ENCODE results near the gene PDXP. TPM values are rescaled to one million over a fixed set of nuclear protein-coding genes. Genes with fewer than 3 reads are reported as not detected.
"Not testable (repeated sequence)": the region's sequence is repeated elsewhere in the genome, so short reads cannot be mapped to it uniquely, and the experiment has no call there.

Gene PDXP
- total RNA-seq, 1 donor = 25.6 TPM

DNA sequence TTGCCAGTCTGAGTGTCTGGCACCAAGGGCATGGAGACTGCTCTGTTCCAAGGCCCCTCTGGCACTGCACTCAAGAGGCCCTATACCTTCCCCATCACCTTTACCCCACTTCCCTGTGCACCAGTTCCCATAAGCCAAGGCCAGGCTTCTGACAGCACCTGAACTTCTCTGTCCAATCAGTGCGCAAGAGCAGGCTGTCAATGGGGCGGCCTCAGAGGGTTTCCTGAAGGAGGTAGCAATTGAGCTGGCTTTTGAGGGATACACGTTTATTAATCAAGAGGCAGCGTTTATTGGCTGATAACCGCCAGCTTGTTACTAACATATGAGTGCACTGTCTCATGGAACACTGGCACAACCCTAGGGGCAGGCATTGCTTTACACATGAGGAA, 17.0 kb upstream of the PDXP start:
- DNase-seq (ENCODE audit: low read depth in 2 of 3, low spot score in 2 of 3) = no peak

GRCh38 chr22:37643225-37643847, 15.2 kb upstream of the PDXP start:
- peak; percentile 58 to 83 (median 73) for DNase-seq (ENCODE audit: low read depth in 2 of 3, low spot score in 2 of 3)

- DNase-seq (ENCODE audit: low read depth in 2 of 3, low spot score in 2 of 3) = no peak
These were observed 11.2 kb upstream of the PDXP start for GRCh38 chr22:37647317-37647716.

- no peak for DNase-seq (ENCODE audit: low read depth in 2 of 3, low spot score in 2 of 3)
These were observed 10.6 kb upstream of the PDXP start for GRCh38 chr22:37647928-37648327.

- no peak for DNase-seq (ENCODE audit: low read depth in 2 of 3, low spot score in 2 of 3)
These were observed 7.9 kb upstream of the PDXP start for GRCh38 chr22:37650463-37651136.

DNA sequence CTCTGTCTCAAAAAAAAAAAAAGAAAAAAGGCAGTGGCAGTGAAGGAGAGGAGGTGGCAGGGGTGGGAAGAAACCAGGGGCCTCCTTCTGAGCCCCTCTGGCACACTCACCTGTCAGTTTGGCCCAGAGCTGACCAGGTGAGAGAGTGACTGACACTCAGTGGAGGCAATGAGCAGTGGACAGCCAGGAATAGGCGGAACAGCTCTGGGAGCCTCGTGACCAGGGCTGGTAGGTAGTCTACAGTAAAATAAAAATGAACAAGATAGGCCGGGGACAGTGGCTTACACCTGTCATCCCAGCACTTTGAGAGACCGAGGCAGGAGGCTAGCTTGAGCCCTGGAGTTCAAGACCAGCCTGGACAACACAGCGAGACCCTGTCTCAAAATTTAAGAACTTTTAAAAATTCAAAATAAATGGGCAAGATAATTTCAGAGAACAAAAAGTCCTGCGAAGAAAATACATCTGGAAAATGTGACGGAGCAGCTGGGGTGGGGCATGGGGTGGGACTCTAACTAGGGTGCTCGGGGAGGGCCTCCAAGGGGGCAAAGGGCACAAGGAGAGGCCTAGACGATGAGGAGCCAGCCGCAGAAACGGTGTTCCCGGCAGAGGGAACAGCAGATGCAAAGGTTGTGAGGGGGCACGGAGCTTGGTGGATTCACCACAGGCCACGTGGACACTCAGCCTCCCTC, 3.8 kb upstream of the PDXP start:
- DNase-seq (ENCODE audit: low read depth in 2 of 3, low spot score in 2 of 3) = no peak

GRCh38 chr22:37655252-37655563, 3.3 kb upstream of the PDXP start:
- no peak for DNase-seq (ENCODE audit: low read depth in 2 of 3, low spot score in 2 of 3)

- not testable (repeated sequence) for DNase-seq (ENCODE audit: low read depth in 2 of 3, low spot score in 2 of 3)
These were observed 1.9 kb upstream of the PDXP start for GRCh38 chr22:37656583-37656982.

DNA sequence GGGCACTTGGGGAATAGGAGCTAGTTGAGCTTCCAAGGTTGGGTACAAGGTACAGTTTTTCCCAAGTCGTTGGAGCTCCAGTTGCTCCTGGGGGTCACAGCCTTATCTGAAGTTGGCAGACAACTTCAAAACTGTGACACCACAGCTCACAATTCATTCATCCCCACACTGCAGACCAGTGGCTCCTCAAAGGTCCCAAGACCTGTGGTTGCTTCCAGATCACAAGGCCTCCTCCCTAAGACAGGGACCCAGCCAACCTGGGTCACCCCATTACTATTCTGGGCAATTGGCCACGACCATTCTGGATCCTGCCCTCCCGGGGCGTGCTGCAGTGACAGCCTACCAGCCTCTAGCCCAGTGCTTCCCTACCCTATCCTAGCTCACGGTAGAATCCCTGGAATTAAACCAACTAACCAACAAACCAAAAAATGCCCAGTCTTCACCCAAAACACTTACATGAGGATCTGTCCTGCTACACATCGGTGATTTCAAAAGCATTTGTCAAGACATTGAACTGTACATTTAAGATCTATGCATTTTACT, 862 bp upstream of the PDXP start:
- no peak for DNase-seq (ENCODE audit: low read depth in 2 of 3, low spot score in 2 of 3)

DNA sequence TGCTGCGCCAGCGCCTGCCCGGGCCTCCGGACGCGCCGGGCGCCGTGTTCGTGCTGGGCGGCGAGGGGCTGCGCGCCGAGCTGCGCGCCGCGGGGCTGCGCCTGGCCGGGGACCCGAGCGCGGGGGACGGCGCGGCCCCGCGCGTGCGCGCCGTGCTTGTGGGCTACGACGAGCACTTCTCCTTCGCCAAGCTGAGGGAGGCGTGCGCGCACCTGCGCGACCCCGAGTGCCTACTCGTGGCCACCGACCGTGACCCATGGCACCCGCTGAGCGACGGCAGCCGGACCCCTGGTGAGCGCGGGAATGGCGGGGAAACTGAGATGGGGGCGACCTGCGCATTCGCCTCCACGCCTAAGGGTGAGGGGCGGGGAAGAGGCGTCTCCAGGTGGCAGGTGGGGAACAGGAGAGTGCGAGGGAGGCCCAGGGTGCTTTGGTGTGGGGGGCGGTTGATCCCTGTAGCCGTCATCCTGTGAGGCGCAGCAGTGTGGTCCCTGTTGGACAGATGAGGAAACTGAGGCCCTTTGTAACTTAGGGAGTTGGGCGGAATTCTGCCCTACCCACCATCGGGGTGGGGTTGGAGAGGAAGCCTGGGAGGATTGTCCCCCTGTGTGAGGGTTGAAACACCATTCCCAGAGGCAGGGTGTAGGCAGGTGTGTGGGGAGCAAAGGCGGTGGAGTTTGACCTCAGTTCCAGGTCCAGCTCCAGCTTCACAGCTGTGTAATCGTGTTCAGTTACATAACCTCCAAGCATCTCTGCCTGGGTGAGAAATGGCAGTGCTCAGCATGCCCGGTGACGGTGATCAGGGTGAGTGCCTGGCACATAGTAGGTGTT, 758 bp downstream of the PDXP start:
- DNase-seq (ENCODE audit: low read depth in 2 of 3, low spot score in 2 of 3) = no peak

- DNase-seq (ENCODE audit: low read depth in 2 of 3, low spot score in 2 of 3) = no peak
These were observed 1.6 kb downstream of the PDXP start for GRCh38 chr22:37659897-37660708.

DNA sequence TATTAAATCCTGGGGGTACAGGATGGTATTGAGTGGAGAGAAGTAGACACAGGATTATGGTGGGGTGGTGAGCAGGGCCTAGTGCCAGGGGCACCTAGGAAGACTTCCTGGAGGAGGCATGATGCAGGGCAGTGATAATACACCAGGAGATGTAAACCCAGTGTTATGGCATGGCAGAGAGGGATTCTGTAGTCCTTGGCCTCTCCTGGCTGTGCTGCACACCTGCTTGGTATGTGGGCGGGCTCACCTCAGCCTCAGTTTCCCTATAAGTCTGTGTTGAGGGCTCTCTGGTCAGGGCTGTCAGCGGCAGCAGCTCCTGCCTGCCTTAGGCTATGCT, 2.2 kb downstream of the PDXP start:
- DNase-seq (ENCODE audit: low read depth in 2 of 3, low spot score in 2 of 3) = no peak

DNA sequence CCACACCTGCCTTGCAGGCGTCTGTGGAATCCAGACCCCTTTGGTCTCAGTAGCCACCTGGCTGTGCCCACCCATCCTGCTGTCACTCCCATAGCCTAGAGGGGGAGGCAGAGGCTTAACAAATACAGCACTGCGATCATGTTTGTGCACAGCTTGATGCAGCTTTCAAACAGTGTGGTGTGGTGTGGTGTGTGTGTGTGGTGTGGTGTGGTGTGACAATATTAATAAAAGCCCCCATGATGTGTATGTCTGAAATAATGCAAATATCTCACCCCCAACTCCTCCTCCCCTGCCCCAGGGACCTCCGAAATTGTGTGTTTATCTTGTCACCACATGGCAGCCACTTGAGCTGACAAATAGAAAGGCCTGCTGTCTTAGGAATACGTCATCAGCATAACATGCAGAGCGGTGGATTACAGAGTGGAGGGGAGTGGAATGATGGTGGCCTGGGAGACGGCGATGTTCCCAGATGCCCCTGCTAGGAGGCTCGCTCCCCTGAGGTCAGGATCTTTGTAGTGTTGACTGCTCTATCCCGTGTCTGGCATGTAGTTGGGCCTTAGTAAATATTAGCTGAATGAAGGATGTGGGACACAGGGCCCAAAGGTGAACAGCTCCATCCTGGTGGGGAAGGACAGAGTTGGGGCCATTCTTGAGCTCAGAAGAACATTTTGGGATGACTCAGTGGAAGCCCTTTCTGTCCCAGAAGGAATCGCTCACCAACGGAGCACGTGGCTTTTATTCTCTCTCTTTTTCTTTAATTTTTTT, 2.8 kb downstream of the PDXP start:
- peak in 2 of 3 donors; percentile 64 to 81 for DNase-seq (ENCODE audit: low read depth in 2 of 3, low spot score in 2 of 3)

- no peak for DNase-seq (ENCODE audit: low read depth in 2 of 3, low spot score in 2 of 3)
These were observed 3.5 kb downstream of the PDXP start for GRCh38 chr22:37662039-37662438.

DNA sequence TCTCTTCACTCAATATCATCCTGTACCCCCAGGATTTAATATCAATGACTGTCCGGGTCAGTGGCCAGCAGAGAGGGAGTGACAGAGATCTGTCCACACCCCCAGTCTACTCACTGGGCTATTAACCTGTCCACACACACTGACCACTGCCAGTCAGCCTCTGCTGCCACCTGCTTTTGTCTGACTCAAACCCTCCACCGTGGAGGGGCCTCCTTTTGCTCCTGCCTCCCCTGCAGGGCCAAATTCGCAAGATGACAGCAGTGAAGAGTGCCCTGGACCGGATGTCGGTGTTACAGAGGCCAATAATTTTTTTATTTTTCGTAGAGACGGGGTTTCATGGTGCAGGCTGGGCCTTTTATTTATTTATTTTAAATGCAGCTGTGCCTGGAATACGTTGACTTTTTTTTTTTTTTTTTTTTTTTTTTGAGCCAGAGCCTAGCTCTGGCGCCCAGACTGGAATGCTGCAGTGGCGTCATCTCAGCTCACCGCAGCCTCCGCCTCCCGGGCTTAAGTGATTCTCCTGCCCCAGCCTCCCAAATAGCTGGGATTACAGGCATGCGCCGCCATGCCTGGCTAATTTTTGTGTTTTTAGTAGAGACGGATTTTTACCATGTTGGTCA, 5.1 kb downstream of the PDXP start:
- DNase-seq (ENCODE audit: low read depth in 2 of 3, low spot score in 2 of 3) = no peak

- no peak for DNase-seq (ENCODE audit: low read depth in 2 of 3, low spot score in 2 of 3)
These were observed 6.0 kb downstream of the PDXP start for GRCh38 chr22:37664249-37665101.

- DNase-seq (ENCODE audit: low read depth in 2 of 3, low spot score in 2 of 3) = no peak
These were observed 7.0 kb downstream of the PDXP start for GRCh38 chr22:37665487-37665886.

DNA sequence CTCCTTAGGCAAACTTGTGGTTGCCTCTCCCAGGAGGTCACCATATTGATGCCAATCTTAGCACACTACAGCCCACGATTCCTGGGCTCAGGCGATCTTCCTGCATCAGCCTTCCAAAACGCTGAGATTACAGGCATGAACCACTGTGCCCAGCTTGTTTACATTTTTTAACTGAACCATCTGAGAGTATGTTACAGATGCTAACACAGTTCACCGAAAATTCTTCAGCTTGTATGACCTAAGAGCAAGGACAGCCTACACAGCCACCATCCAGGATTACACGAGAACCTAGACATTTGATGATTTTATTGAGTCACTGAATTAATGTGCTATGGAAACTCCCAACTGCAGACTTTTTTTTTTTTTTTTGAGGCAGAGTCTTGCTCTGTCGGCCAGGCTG, 11.1 kb downstream of the PDXP start:
- no peak for DNase-seq (ENCODE audit: low read depth in 2 of 3, low spot score in 2 of 3)
